Neural cell (in vitro differentiated cells): ENCODE results near the gene PPAT.

ENCODE experiments used
- EP300 ChIP-seq: fragments of 450-650 bp; conservative IDR thresholded peaks from 2 replicates; pipeline ENCODE4 v1.6.1; 2014; ENCODE audit warnings: antibody characterized with exemption, mild to moderate bottlenecking, moderate library complexity; ENCODE audit not compliant: poor library complexity, severe bottlenecking
- EZH2 ChIP-seq: fragments of 200-600, 300-800 bp; shearing (Covaris generic), sonication (generic); IDR thresholded peaks from 2 replicates; pipeline ENCODE4 v1.6.1; 2014; ENCODE audit warnings: antibody characterized with exemption, low read length, borderline replicate concordance, mild to moderate bottlenecking; ENCODE audit not compliant: insufficient read depth, poor library complexity, severe bottlenecking
- POLR2AphosphoS5 ChIP-seq: IDR thresholded peaks from 2 replicates; pipeline ENCODE4 v1.6.1; 2012
- RAD21 ChIP-seq: fragments of 450-650 bp; conservative IDR thresholded peaks from 2 replicates; pipeline ENCODE4 v1.6.1; 2014; ENCODE audit warnings: antibody characterized with exemption, mild to moderate bottlenecking, moderate library complexity
- TF ChIP-seq, protein P1 (sequence below): IDR thresholded peaks from 2 replicates; pipeline ENCODE4 v1.6.1; 2012; ENCODE audit warnings: borderline replicate concordance
- TF ChIP-seq, protein P2 (sequence below): fragments of 450-650 bp; IDR thresholded peaks from 2 replicates; pipeline ENCODE4 v1.5.1; 2014; ENCODE audit warnings: antibody characterized with exemption, mild to moderate bottlenecking, moderate library complexity; ENCODE audit not compliant: poor library complexity, severe bottlenecking

DNA sequence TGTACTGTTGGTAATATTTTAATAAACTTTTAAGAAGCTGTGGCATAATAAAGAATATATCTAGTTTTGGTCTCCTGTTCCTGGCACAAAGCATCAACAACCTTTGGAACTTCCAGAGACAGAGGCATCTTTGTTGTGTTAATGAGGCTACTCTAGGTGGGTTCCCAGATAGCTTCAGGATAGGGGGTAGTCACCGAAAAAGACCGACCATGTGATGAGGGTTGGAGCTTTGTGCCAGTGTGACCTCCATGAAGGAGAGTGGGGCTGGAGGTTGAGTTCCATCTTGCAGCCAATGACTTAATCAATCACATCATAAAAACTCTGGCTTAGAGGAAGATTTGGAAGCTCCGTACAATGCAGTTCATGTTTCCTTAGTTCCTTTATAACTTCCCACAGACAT is 9.9 kb downstream of the PPAT start:
- TF ChIP-seq, protein P1, sequence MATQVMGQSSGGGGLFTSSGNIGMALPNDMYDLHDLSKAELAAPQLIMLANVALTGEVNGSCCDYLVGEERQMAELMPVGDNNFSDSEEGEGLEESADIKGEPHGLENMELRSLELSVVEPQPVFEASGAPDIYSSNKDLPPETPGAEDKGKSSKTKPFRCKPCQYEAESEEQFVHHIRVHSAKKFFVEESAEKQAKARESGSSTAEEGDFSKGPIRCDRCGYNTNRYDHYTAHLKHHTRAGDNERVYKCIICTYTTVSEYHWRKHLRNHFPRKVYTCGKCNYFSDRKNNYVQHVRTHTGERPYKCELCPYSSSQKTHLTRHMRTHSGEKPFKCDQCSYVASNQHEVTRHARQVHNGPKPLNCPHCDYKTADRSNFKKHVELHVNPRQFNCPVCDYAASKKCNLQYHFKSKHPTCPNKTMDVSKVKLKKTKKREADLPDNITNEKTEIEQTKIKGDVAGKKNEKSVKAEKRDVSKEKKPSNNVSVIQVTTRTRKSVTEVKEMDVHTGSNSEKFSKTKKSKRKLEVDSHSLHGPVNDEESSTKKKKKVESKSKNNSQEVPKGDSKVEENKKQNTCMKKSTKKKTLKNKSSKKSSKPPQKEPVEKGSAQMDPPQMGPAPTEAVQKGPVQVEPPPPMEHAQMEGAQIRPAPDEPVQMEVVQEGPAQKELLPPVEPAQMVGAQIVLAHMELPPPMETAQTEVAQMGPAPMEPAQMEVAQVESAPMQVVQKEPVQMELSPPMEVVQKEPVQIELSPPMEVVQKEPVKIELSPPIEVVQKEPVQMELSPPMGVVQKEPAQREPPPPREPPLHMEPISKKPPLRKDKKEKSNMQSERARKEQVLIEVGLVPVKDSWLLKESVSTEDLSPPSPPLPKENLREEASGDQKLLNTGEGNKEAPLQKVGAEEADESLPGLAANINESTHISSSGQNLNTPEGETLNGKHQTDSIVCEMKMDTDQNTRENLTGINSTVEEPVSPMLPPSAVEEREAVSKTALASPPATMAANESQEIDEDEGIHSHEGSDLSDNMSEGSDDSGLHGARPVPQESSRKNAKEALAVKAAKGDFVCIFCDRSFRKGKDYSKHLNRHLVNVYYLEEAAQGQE = no peak
- TF ChIP-seq EZH2 (no peak), POLR2AphosphoS5 (no peak), RAD21 (no peak), EP300 (no peak)
- TF ChIP-seq, protein P2, sequence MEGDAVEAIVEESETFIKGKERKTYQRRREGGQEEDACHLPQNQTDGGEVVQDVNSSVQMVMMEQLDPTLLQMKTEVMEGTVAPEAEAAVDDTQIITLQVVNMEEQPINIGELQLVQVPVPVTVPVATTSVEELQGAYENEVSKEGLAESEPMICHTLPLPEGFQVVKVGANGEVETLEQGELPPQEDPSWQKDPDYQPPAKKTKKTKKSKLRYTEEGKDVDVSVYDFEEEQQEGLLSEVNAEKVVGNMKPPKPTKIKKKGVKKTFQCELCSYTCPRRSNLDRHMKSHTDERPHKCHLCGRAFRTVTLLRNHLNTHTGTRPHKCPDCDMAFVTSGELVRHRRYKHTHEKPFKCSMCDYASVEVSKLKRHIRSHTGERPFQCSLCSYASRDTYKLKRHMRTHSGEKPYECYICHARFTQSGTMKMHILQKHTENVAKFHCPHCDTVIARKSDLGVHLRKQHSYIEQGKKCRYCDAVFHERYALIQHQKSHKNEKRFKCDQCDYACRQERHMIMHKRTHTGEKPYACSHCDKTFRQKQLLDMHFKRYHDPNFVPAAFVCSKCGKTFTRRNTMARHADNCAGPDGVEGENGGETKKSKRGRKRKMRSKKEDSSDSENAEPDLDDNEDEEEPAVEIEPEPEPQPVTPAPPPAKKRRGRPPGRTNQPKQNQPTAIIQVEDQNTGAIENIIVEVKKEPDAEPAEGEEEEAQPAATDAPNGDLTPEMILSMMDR = no peak
